Measurements from ENCODE around the gene KRT74. TPM values are rescaled to one million over a fixed set of nuclear protein-coding genes. Genes with fewer than 3 reads are reported as not detected.

Gene KRT74
- total and polyA plus RNA-seq, 9 donors: not detected

DNA sequence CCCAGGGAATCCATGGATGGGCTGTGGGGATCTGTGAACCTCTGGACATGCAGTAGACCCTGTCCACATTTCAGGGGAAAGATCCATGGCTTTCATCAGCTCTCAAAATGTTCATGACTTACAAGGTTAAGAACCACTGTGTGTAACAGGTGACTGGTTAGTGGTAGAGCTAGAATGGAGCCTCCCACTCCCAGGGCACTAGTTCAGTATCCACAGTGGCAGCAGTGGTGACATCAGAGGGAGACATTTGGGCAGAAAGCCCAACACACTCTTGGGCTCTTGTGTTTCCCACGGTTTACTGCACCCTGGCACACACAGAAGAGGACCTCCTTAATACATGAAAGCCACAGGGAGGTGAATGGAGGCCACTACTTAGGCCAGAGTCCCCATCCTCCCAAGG lies 9.1 kb downstream of the KRT74 start:
- TF ChIP-seq, protein P1, sequence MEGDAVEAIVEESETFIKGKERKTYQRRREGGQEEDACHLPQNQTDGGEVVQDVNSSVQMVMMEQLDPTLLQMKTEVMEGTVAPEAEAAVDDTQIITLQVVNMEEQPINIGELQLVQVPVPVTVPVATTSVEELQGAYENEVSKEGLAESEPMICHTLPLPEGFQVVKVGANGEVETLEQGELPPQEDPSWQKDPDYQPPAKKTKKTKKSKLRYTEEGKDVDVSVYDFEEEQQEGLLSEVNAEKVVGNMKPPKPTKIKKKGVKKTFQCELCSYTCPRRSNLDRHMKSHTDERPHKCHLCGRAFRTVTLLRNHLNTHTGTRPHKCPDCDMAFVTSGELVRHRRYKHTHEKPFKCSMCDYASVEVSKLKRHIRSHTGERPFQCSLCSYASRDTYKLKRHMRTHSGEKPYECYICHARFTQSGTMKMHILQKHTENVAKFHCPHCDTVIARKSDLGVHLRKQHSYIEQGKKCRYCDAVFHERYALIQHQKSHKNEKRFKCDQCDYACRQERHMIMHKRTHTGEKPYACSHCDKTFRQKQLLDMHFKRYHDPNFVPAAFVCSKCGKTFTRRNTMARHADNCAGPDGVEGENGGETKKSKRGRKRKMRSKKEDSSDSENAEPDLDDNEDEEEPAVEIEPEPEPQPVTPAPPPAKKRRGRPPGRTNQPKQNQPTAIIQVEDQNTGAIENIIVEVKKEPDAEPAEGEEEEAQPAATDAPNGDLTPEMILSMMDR (IDR thresholded peaks at IDR 0.05): no peak
- TF ChIP-seq POLR2A (IDR thresholded peaks at IDR 0.05): no peak
- TF ChIP-seq EP300 (IDR thresholded peaks at IDR 0.05): no peak
- Histone ChIP-seq H3K27ac (no peak overlapping the region), H3K4me3 (no peak overlapping the region), H3K36me3 (no peaks in the 10 kb centered on the region), H3K27me3 (no peaks in the 10 kb centered on the region), H3K9me3 (no peaks in the 10 kb centered on the region), H3K4me1 (ENCODE audit: insufficient read depth) (no peaks in the 10 kb centered on the region)
- no peak for DNase-seq
- WGBS, 3 donors: 67 to 69% (median 69%) methylated on average over 1 of the region's 1 CpG
- intact Hi-C loops (cut with DNase I): no loop called here

DNA sequence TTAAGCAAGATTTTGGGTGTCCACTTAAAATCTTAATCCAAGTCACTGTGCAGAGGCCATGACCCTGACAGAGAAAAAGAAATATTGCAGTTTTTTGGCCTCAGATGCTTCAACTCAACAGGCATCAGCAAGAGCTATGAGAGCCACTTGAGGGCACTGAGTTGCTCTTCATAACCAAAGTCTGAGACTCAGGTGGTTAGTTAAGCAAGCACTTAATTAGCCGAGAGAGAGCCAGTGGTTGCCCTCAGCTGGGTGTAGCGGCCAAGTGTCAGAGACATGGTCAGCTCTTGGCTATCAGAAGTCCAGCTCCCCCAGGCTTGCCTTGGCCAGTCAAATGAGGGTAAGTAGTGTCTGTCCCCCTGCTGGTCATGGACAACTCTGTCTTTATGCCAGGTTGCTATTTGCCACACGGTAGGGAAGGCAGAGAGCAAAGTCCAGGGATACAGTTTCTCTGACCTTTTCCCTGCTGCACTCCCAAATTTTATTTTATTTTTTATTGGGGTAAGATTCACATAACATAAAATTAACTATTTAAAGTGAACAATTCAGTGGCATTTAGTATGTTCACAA lies 11.7 kb downstream of the KRT74 start:
- intact Hi-C loops (cut with DNase I): no loop called here
- H3K27me3 ChIP-seq: no peaks in the 10 kb centered on the region
- WGBS, 3 donors: 40 to 43% (median 43%) methylated on average over 3 of the region's 3 CpGs

DNA sequence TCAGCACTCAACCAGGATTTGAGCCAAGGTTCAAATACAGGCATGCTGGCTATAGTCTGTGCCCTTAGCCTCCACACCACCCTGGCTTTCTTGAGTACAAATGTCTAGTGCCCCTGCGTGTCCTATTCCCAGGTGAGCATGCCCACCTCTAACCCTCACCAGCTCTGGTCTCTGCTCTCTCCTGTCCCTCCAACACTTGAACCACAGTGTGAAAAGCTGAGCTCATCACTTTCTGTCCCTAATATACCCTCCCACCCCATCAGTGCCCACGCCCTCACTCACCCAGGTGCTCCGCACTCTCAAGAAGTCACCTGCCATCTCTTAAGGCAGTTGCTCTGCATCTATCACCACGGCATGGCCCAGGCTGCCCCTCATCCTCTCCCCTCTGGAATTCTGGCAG lies 13.7 kb downstream of the KRT74 start:
- Histone ChIP-seq H3K27ac (no peak overlapping the region), H3K36me3 (no peaks in the 10 kb centered on the region), H3K4me3 (no peak overlapping the region), H3K9me3 (no peaks in the 10 kb centered on the region), H3K27me3 (no peaks in the 10 kb centered on the region), H3K4me1 (ENCODE audit: insufficient read depth) (no peaks in the 10 kb centered on the region)
- no peak for DNase-seq
- intact Hi-C loops (cut with DNase I): no loop called here
- 66 to 78% (median 77%) methylated on average over 4 of the region's 4 CpGs for WGBS, 3 donors
- TF ChIP-seq, protein P1 (IDR thresholded peaks at IDR 0.05): no peak
- TF ChIP-seq POLR2A (IDR thresholded peaks at IDR 0.05) (no peak), EP300 (IDR thresholded peaks at IDR 0.05) (no peak)

More for the DNA sequence above, 11.7 kb downstream of the KRT74 start:
- Histone ChIP-seq H3K4me3 (no peak overlapping the region), H3K4me1 (ENCODE audit: insufficient read depth) (no peaks in the 10 kb centered on the region), H3K9me3 (no peaks in the 10 kb centered on the region), H3K27ac (no peak overlapping the region), H3K36me3 (no peaks in the 10 kb centered on the region)
- no peak for DNase-seq
- TF ChIP-seq EP300 (IDR thresholded peaks at IDR 0.05): no peak
- TF ChIP-seq POLR2A (IDR thresholded peaks at IDR 0.05): no peak
- TF ChIP-seq, protein P1 (IDR thresholded peaks at IDR 0.05): no peak

DNA sequence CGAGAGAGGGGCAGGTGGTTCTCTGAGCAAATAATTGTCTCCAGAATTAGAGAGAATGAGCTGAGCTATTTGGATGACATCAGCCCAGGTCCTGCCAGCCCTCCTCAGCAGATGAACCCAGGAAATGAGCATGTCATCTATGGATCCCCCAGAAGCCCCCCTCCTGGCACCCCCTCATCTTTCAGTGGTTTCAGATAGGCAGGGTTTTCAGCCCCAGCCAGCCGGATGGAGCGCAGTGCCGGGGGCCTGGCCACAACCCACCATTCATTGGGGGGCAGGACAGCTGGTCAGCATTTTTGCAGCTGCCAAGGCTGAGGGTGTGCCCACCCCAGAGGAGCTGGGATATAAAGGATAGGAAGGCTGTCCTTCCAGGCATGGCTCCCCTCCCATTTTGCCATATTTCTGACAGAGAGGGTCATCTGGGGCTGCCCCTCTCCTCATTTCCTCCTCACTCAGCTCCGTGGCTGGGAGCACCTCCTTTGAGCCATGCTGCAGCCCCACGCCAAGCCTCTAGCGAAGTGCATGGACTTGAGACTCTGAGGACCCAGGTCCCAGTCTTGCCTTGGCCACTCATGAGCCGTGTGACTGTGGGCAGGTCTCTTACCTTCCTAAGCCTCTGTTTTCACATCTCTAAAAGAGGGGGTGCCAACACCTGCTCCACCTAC lies 14.7 kb downstream of the KRT74 start:
- DNase-seq: no peak
- Histone ChIP-seq H3K4me3 (no peak overlapping the region), H3K4me1 (ENCODE audit: insufficient read depth) (no peaks in the 10 kb centered on the region), H3K9me3 (no peaks in the 10 kb centered on the region), H3K27me3 (no peaks in the 10 kb centered on the region), H3K27ac (no peak overlapping the region), H3K36me3 (no peaks in the 10 kb centered on the region)
- TF ChIP-seq, protein P1 (IDR thresholded peaks at IDR 0.05): no peak
- TF ChIP-seq EP300 (IDR thresholded peaks at IDR 0.05) (no peak), POLR2A (IDR thresholded peaks at IDR 0.05) (no peak)
- intact Hi-C loops (cut with DNase I): no loop called here
- WGBS, 3 donors: 61 to 76% (median 72%) methylated on average over 8 of the region's 8 CpGs
